Common myeloid progenitor, CD34-positive (primary cell): ENCODE measurements around the gene PHKB.

Experiments used
- CTCF ChIA-PET: fragments of 350-600 bp; sonication (Branson Sonifier 250); formaldehyde crosslinking; loops from one replicate; lab custom pipeline; 2021; ENCODE audit warnings: antibody characterized with exemption; lab: Charles Lee
- POLR2A ChIA-PET: fragments of 350-600 bp; sonication (Branson Sonifier 250); formaldehyde crosslinking; loops from one replicate; lab custom pipeline; 2021; ENCODE audit warnings: antibody characterized with exemption; lab: Charles Lee
- DNase-seq, 3 donors: peaks; one replicate each; pipeline versions ENCODE4 v3.0.0 to v3.0.0-alpha.2; 2013
- H3K27ac ChIP-seq, 2 experiments: 1 replicate in 1 of 2; 2 replicates in 1 of 2; pipeline ENCODE4 v1.7.0; 2013; ENCODE audit warnings: inconsistent platforms in 2 of 2, low read length in 2 of 2, mild to moderate bottlenecking in 2 of 2, low read depth in 1 of 2, moderate library complexity in 1 of 2; ENCODE audit not compliant: severe bottlenecking in 2 of 2, insufficient read depth in 1 of 2, poor library complexity in 1 of 2
- H3K27me3 ChIP-seq, 5 experiments: replicated peaks in 2 of 5; 1 replicate in 3 of 5; 2 replicates in 2 of 5; pipeline versions ENCODE4 v1.6.1 to v1.7.0; 2013; ENCODE audit warnings: low read length in 4 of 5, mild to moderate bottlenecking in 2 of 5, moderate library complexity in 2 of 5, inconsistent platforms in 1 of 5; ENCODE audit not compliant: insufficient read depth in 5 of 5, control insufficient read depth in 4 of 5
- H3K36me3 ChIP-seq, 4 experiments: 1 replicate in 2 of 4; 2 replicates in 2 of 4; pipeline versions ENCODE4 v1.6.1 to v1.7.0; 2013; ENCODE audit warnings: low read length in 3 of 4, control low read depth in 1 of 4, mild to moderate bottlenecking in 1 of 4; ENCODE audit not compliant: control insufficient read depth in 4 of 4, insufficient read depth in 4 of 4
- H3K4me1 ChIP-seq, 4 experiments: 1 replicate in 3 of 4; 2 replicates in 1 of 4; pipeline versions ENCODE4 v1.6.1 to v1.7.1; 2013; ENCODE audit warnings: low read length in 3 of 4, mild to moderate bottlenecking in 3 of 4, control low read depth in 1 of 4, inconsistent platforms in 1 of 4, moderate library complexity in 1 of 4; ENCODE audit not compliant: control insufficient read depth in 4 of 4, insufficient read depth in 4 of 4; ENCODE audit errors: control extremely low read depth in 1 of 4
- H3K4me3 ChIP-seq, 7 experiments: 1 replicate in 4 of 7; 2 replicates in 3 of 7; pipeline versions ENCODE4 v1.5.1 to v1.7.0; 2013; ENCODE audit warnings: mild to moderate bottlenecking in 7 of 7, low read length in 6 of 7, moderate library complexity in 6 of 7, inconsistent platforms in 2 of 7, low read depth in 2 of 7, control low read depth in 1 of 7; ENCODE audit not compliant: insufficient read depth in 4 of 7, control insufficient read depth in 1 of 7; ENCODE audit errors: extremely low read depth in 1 of 7
- H3K9me3 ChIP-seq, 5 experiments: 1 replicate in 4 of 5; 2 replicates in 1 of 5; pipeline versions ENCODE4 v1.6.1 to v1.7.1; 2013; ENCODE audit warnings: low read length in 4 of 5, mild to moderate bottlenecking in 2 of 5, inconsistent platforms in 1 of 5, low read depth in 1 of 5, moderate library complexity in 1 of 5; ENCODE audit not compliant: control insufficient read depth in 4 of 5, insufficient read depth in 2 of 5; ENCODE audit errors: control extremely low read depth in 1 of 5
- WGBS: methylation state at CpG from one replicate; pipeline ENCODE4 v1.1.5; 2013; ENCODE audit not compliant: insufficient coverage; 5-methylcytosine and 5-hydroxymethylcytosine counted together

Gene PHKB

GRCh38 chr16:47625115-47625567 lies 164.0 kb downstream of the PHKB start:
- no peak overlapping the region for H3K4me3 ChIP-seq
- DNase-seq = peak in 1 of 3 donors; percentile 11
- WGBS = no CpG with 5 or more reads among the region's 1 CpG
- no peak overlapping the region for H3K27ac ChIP-seq
- peaks cover 7 to 13% (median 8%) of the 10 kb centered on the region in 4 experiments for H3K4me1 ChIP-seq
- no peaks in the 10 kb centered on the region for H3K36me3 ChIP-seq
- ChIA-PET POLR2A (no interaction called here), CTCF (interaction anchor here (1.0 kb wide), 1 partner anchor 9 kb away, joined by 3 read pairs; no protein-coding TSS in a partner anchor)
- peaks cover 0 to 3% (median 0%) of the 10 kb centered on the region in 5 experiments for H3K9me3 ChIP-seq
- no peaks in the 10 kb centered on the region for H3K27me3 ChIP-seq

DNA sequence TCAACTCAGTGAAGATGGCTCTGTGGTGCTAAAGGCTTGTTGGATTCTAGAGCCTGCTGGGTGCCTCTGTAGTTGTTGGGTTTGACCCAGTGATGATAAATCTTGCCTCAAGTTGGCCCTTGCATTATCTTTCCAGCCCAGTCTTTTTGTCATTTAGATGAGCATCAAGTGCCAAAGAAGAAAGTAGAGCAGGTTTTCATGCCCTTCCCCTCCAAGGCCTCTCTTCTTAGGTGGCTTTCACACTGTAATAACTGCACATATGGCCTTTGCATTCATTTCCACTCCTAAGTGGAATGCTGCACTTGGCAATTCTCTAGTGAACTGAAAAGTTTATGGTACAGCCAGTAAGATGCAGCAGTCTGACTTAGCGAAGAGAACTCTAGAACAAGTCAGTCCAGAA lies 165.1 kb downstream of the PHKB start:
- Histone ChIP-seq H3K36me3 (peaks cover 0 to 4% (median 1%) of the 10 kb centered on the region in 4 experiments), H3K4me1 (peaks cover 7 to 13% (median 8%) of the 10 kb centered on the region in 4 experiments), H3K27ac (no peak overlapping the region), H3K27me3 (no peaks in the 10 kb centered on the region), H3K9me3 (peaks cover 0 to 3% (median 0%) of the 10 kb centered on the region in 5 experiments), H3K4me3 (no peak overlapping the region)
- no CpG with 5 or more reads among the region's 1 CpG for WGBS
- DNase-seq = no peak
- CTCF ChIA-PET = interaction anchor here (1.0 kb wide), 1 partner anchor 8 kb away, joined by 3 read pairs; no protein-coding TSS in a partner anchor
- POLR2A ChIA-PET = no interaction called here

- peak overlapping the region in 2 of 7 experiments; percentile 12 to 51 for H3K4me3 ChIP-seq
- H3K27me3 ChIP-seq = no peaks in the 10 kb centered on the region
- ChIA-PET POLR2A (interaction anchor here (0.6 to 1.0 kb wide), 2 partner anchors 10 to 17 kb away, joined by 4 read pairs; no protein-coding TSS in a partner anchor), CTCF (interaction anchor here (1.3 kb wide), 1 partner anchor 44 kb away, joined by 3 read pairs; no protein-coding TSS in a partner anchor)
- H3K4me1 ChIP-seq = peaks cover 7 to 13% (median 8%) of the 10 kb centered on the region in 4 experiments
- peak overlapping the region in 1 of 2 experiments; percentile 59 for H3K27ac ChIP-seq
- peaks cover 0 to 3% (median 0%) of the 10 kb centered on the region in 5 experiments for H3K9me3 ChIP-seq
- H3K36me3 ChIP-seq = peaks cover 0 to 4% (median 1%) of the 10 kb centered on the region in 4 experiments
- WGBS = 7% methylated on average over 2 of the region's 6 CpGs
- DNase-seq = peak; percentile 11 to 65 (median 55)
Measured at GRCh38 chr16:47627085-47627639, 166.0 kb downstream of the PHKB start.

GRCh38 chr16:47627721-47628120 lies 166.6 kb downstream of the PHKB start:
- no peak overlapping the region for H3K27ac ChIP-seq
- DNase-seq = no peak
- ChIA-PET CTCF (interaction anchor here (1.3 kb wide), 1 partner anchor 44 kb away, joined by 3 read pairs; no protein-coding TSS in a partner anchor), POLR2A (interaction anchor here (1.0 kb wide), 1 partner anchor 10 kb away, joined by 4 read pairs; no protein-coding TSS in a partner anchor)
- H3K4me1 ChIP-seq = peaks cover 7 to 13% (median 8%) of the 10 kb centered on the region in 4 experiments
- peaks cover 0 to 4% (median 1%) of the 10 kb centered on the region in 4 experiments for H3K36me3 ChIP-seq
- H3K4me3 ChIP-seq = peak overlapping the region in 1 of 7 experiments; percentile 12
- peaks cover 0 to 3% (median 0%) of the 10 kb centered on the region in 5 experiments for H3K9me3 ChIP-seq
- no peaks in the 10 kb centered on the region for H3K27me3 ChIP-seq

- Histone ChIP-seq H3K4me3 (no peak overlapping the region), H3K36me3 (peaks cover 0 to 16% (median 11%) of the 10 kb centered on the region in 4 experiments), H3K27me3 (no peaks in the 10 kb centered on the region), H3K9me3 (peaks cover 0 to 3% (median 0%) of the 10 kb centered on the region in 5 experiments), H3K4me1 (peaks cover 7 to 13% (median 8%) of the 10 kb centered on the region in 4 experiments), H3K27ac (no peak overlapping the region)
- POLR2A ChIA-PET = no interaction called here
- no peak for DNase-seq
- CTCF ChIA-PET = no interaction called here
- WGBS = 94% methylated on average over 4 of the region's 5 CpGs
Measured at GRCh38 chr16:47631131-47631530, 170.0 kb downstream of the PHKB start.

GRCh38 chr16:47634126-47634525 lies 173.0 kb downstream of the PHKB start:
- no peak overlapping the region for H3K4me3 ChIP-seq
- no peaks in the 10 kb centered on the region for H3K9me3 ChIP-seq
- 100% methylated on average over 1 of the region's 1 CpG for WGBS
- ChIA-PET POLR2A (no interaction called here), CTCF (interaction anchor here (1.5 kb wide), 1 partner anchor 9 kb away, joined by 3 read pairs; no protein-coding TSS in a partner anchor)
- peaks cover 6 to 31% (median 18%) of the 10 kb centered on the region in 4 experiments for H3K36me3 ChIP-seq
- no peaks in the 10 kb centered on the region for H3K4me1 ChIP-seq
- no peak for DNase-seq
- H3K27me3 ChIP-seq = no peaks in the 10 kb centered on the region
- H3K27ac ChIP-seq = no peak overlapping the region

DNA sequence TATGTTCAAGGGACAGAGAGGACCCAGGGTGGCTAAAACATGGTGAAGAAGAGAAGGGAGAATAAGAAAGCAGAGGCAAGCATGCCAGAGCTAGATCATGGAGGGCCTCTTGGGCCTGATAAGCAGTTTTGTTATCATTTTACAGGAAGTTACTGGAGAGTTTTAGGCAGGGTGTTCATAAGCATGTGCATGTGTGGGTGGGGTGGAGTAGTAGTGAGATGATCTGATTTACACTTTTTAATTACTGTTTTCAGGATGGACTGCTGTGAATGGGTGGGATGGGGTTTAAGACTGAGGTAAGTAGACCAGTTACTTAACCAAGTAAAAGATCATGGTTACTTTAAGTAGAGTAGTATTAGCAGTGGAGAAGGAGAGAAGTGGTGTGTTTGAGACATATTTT lies 173.6 kb downstream of the PHKB start:
- POLR2A ChIA-PET = no interaction called here
- H3K4me1 ChIP-seq = no peaks in the 10 kb centered on the region
- no peaks in the 10 kb centered on the region for H3K27me3 ChIP-seq
- H3K27ac ChIP-seq = no peak overlapping the region
- no peaks in the 10 kb centered on the region for H3K9me3 ChIP-seq
- H3K36me3 ChIP-seq = peaks cover 6 to 31% (median 18%) of the 10 kb centered on the region in 4 experiments
- CTCF ChIA-PET = interaction anchor here (1.5 kb wide), 1 partner anchor 9 kb away, joined by 3 read pairs; no protein-coding TSS in a partner anchor
- no peak for DNase-seq
- H3K4me3 ChIP-seq = no peak overlapping the region
